ENCODE measurements around the gene FSIP1. TPM values are rescaled to one million over a fixed set of nuclear protein-coding genes. Genes with fewer than 3 reads are reported as not detected.

Gene FSIP1
- total RNA-seq, 2 donors from 2014 or later: 0.33 TPM; not detected in 1

DNA sequence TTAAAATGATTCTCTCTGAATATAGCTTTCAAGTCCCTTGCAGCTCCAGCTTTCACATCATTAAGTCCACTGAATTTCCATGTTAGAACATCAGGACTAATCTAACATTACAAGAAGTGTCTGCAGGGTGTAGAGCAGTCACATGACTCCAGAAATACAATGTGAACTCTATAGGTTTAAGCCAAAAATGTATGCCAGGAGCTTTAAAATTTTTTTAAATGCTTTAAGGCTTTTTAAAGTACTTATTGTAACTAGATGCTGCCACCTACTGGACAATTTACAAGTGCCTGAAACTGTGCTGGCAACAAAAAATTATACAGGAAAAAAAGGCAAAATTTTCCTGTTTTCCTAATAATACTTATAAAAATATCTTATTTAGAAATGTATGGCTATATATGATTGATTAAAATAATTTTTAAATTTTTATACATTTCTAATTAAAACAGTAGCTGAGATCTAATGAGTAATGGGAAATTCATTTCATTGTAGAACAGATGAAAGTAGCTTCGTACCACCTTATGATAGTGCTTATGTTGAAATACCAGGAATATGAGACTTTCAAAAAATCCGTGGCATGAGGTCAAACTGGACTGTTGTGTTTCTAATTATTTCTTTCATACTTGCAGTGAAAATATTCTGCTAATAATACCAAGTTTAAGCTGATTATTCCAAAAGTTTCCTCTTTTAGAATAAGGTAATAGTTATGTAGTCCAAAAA is 25.7 kb downstream of the FSIP1 start:
- 47 to 48% methylated on average over 2 of the region's 2 CpGs for WGBS, 2 donors
- no peaks in the 10 kb centered on the region for H3K36me3 ChIP-seq (replicated peaks in 1 of 2; ENCODE audit: insufficient read depth in 1 of 2, low read depth in 2 of 2)
- ATAC-seq (no peak), DNase-seq (peak in 3 of 4 donors; percentile 27 to 55 (median 39))
- H3K4me1 ChIP-seq: no peaks in the 10 kb centered on the region
- H3K9me3 ChIP-seq: no peaks in the 10 kb centered on the region
- intact Hi-C loops (cut with DNase I): loop anchor here (5.0 kb wide), 2 partner anchors 70 to 1050 kb away; no protein-coding TSS in a partner anchor
- H3K27ac ChIP-seq: no peak overlapping the region
- no peak overlapping the region for H3K4me3 ChIP-seq
- H3K27me3 ChIP-seq: no peaks in the 10 kb centered on the region
- TF ChIP-seq, protein P1, sequence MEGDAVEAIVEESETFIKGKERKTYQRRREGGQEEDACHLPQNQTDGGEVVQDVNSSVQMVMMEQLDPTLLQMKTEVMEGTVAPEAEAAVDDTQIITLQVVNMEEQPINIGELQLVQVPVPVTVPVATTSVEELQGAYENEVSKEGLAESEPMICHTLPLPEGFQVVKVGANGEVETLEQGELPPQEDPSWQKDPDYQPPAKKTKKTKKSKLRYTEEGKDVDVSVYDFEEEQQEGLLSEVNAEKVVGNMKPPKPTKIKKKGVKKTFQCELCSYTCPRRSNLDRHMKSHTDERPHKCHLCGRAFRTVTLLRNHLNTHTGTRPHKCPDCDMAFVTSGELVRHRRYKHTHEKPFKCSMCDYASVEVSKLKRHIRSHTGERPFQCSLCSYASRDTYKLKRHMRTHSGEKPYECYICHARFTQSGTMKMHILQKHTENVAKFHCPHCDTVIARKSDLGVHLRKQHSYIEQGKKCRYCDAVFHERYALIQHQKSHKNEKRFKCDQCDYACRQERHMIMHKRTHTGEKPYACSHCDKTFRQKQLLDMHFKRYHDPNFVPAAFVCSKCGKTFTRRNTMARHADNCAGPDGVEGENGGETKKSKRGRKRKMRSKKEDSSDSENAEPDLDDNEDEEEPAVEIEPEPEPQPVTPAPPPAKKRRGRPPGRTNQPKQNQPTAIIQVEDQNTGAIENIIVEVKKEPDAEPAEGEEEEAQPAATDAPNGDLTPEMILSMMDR (IDR thresholded peaks at IDR 0.05): peak; percentile 53 to 97 (median 72)
- no peak for TF ChIP-seq POLR2A (IDR thresholded peaks at IDR 0.05)

DNA sequence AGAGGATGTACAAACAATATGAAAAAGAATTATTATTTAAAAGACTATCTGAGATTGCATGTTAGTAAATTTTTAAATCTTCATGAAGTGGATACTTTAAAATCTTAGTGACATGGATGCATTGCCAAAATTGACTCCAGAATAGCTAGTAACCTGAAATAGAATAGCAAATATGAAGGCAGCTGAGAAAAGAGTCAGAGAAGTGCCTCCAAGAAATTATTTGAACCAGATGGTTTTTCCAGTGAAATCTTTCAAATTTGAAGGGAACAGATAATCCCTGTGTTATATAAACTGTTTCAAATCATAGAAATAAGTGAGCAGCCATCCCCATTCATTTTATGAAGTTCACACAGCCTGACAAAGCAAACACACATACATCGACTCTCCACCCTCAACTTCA is 29.6 kb downstream of the FSIP1 start:
- Histone ChIP-seq H3K36me3 (replicated peaks in 1 of 2; ENCODE audit: insufficient read depth in 1 of 2, low read depth in 2 of 2) (no peaks in the 10 kb centered on the region), H3K4me3 (no peak overlapping the region), H3K9me3 (no peaks in the 10 kb centered on the region), H3K27me3 (no peaks in the 10 kb centered on the region), H3K4me1 (no peaks in the 10 kb centered on the region), H3K27ac (no peak overlapping the region)
- intact Hi-C loops (cut with DNase I): no loop called here
- ATAC-seq (no peak), DNase-seq (no peak)
- TF ChIP-seq, protein P1 (IDR thresholded peaks at IDR 0.05): no peak
- no peak for TF ChIP-seq POLR2A (IDR thresholded peaks at IDR 0.05)
- WGBS, 2 donors: 83 to 95% methylated on average over 1 of the region's 1 CpG

DNA sequence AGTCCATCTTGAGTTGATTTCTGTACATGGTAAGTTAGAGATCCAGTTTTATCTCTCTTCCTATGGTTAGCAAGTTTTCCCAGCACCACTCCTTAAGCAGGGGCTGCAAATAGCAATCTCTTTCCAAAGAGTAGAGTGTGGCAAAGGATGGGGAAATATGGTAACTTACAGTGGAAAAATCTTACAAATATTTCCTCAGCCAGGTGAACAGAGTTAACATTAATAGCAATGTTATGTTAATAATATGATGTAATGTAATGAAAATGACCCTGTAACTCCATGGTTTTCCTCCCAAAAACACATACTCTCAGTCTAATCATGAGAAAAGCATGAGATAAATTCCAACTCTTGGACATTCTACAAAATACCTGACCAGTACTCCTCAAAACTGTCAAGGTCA is 30.4 kb downstream of the FSIP1 start:
- no peaks in the 10 kb centered on the region for H3K36me3 ChIP-seq (replicated peaks in 1 of 2; ENCODE audit: insufficient read depth in 1 of 2, low read depth in 2 of 2)
- H3K27me3 ChIP-seq: no peaks in the 10 kb centered on the region
- no peaks in the 10 kb centered on the region for H3K4me1 ChIP-seq
- H3K9me3 ChIP-seq: no peaks in the 10 kb centered on the region
- H3K27ac ChIP-seq: no peak overlapping the region
- DNase-seq (no peak), ATAC-seq (no peak)
- TF ChIP-seq, protein P1 (IDR thresholded peaks at IDR 0.05): no peak
- no peak for TF ChIP-seq POLR2A (IDR thresholded peaks at IDR 0.05)
- intact Hi-C loops (cut with DNase I): no loop called here
- no peak overlapping the region for H3K4me3 ChIP-seq

DNA sequence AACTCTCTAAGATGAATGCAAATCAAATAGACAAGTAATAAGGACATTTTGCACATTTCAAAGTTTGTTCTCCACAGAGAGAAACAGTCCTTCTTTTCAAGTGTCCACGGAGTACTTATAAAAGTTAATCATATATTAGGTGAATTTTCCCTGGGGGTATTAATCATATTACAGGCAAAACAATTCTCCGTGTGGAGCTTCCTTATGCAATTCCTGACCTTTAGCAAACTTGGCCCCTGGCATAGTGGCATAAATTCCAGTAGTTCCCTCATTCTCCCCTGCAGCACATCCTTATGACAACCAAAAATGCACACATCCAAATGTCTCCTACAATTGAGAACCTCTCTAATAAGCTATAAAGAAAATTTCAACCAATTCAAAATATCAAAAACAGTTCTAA is 34.4 kb downstream of the FSIP1 start:
- H3K36me3 ChIP-seq (replicated peaks in 1 of 2; ENCODE audit: insufficient read depth in 1 of 2, low read depth in 2 of 2): no peaks in the 10 kb centered on the region
- no peaks in the 10 kb centered on the region for H3K9me3 ChIP-seq
- ATAC-seq (peak; percentile 64), DNase-seq (peak in 1 of 4 donors; percentile 19)
- intact Hi-C loops (cut with DNase I): no loop called here
- TF ChIP-seq POLR2A (IDR thresholded peaks at IDR 0.05): no peak
- TF ChIP-seq, protein P1 (IDR thresholded peaks at IDR 0.05): no peak
- 26 to 28% methylated on average over 2 of the region's 2 CpGs for WGBS, 2 donors
- H3K27ac ChIP-seq: peak overlapping the region in 3 of 4 donors; percentile 48 to 65 (median 50)
- no peak overlapping the region for H3K4me3 ChIP-seq
- H3K27me3 ChIP-seq: no peaks in the 10 kb centered on the region
- no peaks in the 10 kb centered on the region for H3K4me1 ChIP-seq

DNA sequence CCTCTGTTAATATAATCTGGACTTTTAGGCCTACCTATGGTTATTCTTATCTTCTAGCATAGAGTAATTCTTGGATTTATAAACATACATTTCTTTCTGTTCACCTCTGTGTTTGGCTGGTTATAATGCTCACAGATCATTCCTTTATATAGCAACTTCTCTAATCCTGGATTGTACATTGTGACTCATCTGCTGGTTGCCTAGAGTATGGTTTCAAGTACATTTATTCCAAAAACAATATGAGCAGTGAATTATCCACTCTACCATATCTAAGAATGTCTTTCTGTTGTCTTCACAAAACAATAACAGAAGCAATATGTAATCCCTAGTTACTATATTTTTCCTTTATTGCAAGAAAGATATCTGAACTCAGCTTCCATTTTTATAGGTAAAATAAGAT is 35.3 kb downstream of the FSIP1 start:
- ATAC-seq: no peak
- TF ChIP-seq POLR2A (IDR thresholded peaks at IDR 0.05): no peak
- TF ChIP-seq, protein P1 (IDR thresholded peaks at IDR 0.05): no peak
- no peak for DNase-seq
- Histone ChIP-seq H3K27ac (peak overlapping the region in 1 of 4 donors; percentile 61), H3K9me3 (no peaks in the 10 kb centered on the region), H3K4me1 (no peaks in the 10 kb centered on the region), H3K27me3 (no peaks in the 10 kb centered on the region), H3K36me3 (replicated peaks in 1 of 2; ENCODE audit: insufficient read depth in 1 of 2, low read depth in 2 of 2) (no peaks in the 10 kb centered on the region), H3K4me3 (no peak overlapping the region)
- intact Hi-C loops (cut with DNase I): no loop called here

Measured in body of pancreas (tissue), 4 donors.